Measurements from ENCODE around the gene STON1. TPM values are rescaled to one million over a fixed set of nuclear protein-coding genes. Genes with fewer than 3 reads are reported as not detected.

STON1 gene
- total and polyA plus RNA-seq, 2 of the 4 experiments (the other 2 are of a cell fraction): 4.0 to 5.7 TPM

DNA sequence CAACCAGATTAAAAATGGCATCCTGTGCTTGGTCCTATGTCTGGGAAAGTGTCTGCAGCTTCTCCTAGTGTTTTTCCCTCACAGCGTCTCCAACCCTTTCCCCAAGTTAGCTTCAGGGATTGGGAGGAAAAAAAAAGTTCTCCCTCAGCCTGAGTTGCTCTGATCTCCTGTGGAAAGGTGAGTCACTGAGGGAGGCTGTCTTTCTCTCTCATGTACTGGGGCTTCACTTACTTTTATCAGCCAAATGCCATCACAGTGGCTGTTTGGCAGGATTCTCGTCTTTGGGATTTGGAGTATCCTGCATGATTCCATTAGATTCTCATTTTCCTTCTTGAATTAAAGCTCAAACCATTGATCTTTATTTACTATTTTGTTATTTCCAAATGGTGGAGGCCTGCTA lies 105.8 kb downstream of the STON1 start:
- H4K91ac ChIP-seq (ENCODE audit: insufficient read depth, low read depth, low read length): no peak overlapping the region
- no peaks in the 10 kb centered on the region for H3K9me3 ChIP-seq (ENCODE audit: control insufficient read depth, insufficient read depth, low read length)
- no peak overlapping the region for H2AFZ ChIP-seq (replicated peaks; ENCODE audit: low read length, poor library complexity)
- H2BK120ac ChIP-seq (ENCODE audit: low read depth, low read length): no peak overlapping the region
- H2BK20ac ChIP-seq (ENCODE audit: low read depth, low read length): no peak overlapping the region
- no peaks in the 10 kb centered on the region for H3K36me3 ChIP-seq (ENCODE audit: control insufficient read depth, insufficient read depth, low read length)
- H2BK5ac ChIP-seq (ENCODE audit: low read depth, low read length, poor library complexity, severe bottlenecking): no peak overlapping the region
- H3K14ac ChIP-seq (replicated peaks; ENCODE audit: low read depth, low read length): no peak overlapping the region
- H3K18ac ChIP-seq (ENCODE audit: low read depth, low read length): no peak overlapping the region
- in situ Hi-C loops (cut with MboI; ENCODE audit: low sequenced_read_pairs): no loop called here
- H4K20me1 ChIP-seq (ENCODE audit: insufficient read depth, low read length): no peaks in the 10 kb centered on the region
- BruUV-seq (replicated peaks): no TSS peak
- H2AK5ac ChIP-seq (ENCODE audit: low read depth, low read length): no peak overlapping the region
- no peak overlapping the region for H2BK15ac ChIP-seq (ENCODE audit: low read depth, low read length)
- DNase-seq: no peak
- no peak for TF ChIP-seq POLR2A (IDR thresholded peaks at IDR 0.05; ENCODE audit: low read depth, low read length)
- no peak for TF ChIP-seq CTCF (conservative IDR thresholded peaks at IDR 0.05; ENCODE audit: low read depth, low read length)
- TF ChIP-seq, protein P1, sequence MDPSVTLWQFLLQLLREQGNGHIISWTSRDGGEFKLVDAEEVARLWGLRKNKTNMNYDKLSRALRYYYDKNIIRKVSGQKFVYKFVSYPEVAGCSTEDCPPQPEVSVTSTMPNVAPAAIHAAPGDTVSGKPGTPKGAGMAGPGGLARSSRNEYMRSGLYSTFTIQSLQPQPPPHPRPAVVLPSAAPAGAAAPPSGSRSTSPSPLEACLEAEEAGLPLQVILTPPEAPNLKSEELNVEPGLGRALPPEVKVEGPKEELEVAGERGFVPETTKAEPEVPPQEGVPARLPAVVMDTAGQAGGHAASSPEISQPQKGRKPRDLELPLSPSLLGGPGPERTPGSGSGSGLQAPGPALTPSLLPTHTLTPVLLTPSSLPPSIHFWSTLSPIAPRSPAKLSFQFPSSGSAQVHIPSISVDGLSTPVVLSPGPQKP (IDR thresholded peaks at IDR 0.05; ENCODE audit: borderline replicate concordance, low read depth, low read length): no peak
- TF ChIP-seq MXI1 (IDR thresholded peaks at IDR 0.05; ENCODE audit: borderline replicate concordance, low read depth, low read length): no peak
- TF ChIP-seq BHLHE40 (IDR thresholded peaks at IDR 0.05; ENCODE audit: low read depth, low read length): no peak
- TF ChIP-seq NFE2L2 (IDR thresholded peaks at IDR 0.05; ENCODE audit: low read depth, low read length): no peak
- no peak for TF ChIP-seq CHD1 (IDR thresholded peaks at IDR 0.05; ENCODE audit: low read depth, low read length)
- no peak for TF ChIP-seq FOS (IDR thresholded peaks at IDR 0.05; ENCODE audit: low read depth, low read length)
- TF ChIP-seq CEBPB (IDR thresholded peaks at IDR 0.05; ENCODE audit: low read depth, low read length): no peak
- no peak for TF ChIP-seq RCOR1 (IDR thresholded peaks at IDR 0.05; ENCODE audit: insufficient replicate concordance, low read length)
- no peak overlapping the region for H3K4me2 ChIP-seq (ENCODE audit: low read depth, low read length)
- POLR2A ChIA-PET (ENCODE audit: unreplicated experiment): no interaction called here
- H3K4ac ChIP-seq (ENCODE audit: low read depth, low read length): no peak overlapping the region
- no peak overlapping the region for H3K23ac ChIP-seq (ENCODE audit: low read depth, low read length)
- H4K8ac ChIP-seq (ENCODE audit: low read depth in 2 of 2, low read length in 2 of 2): no peak overlapping the region
- no peak overlapping the region for H3K27ac ChIP-seq (ENCODE audit: insufficient read depth, low read length)
- no peaks in the 10 kb centered on the region for H3K4me1 ChIP-seq (ENCODE audit: control insufficient read depth, insufficient read depth, low read length)
- H3K4me3 ChIP-seq (ENCODE audit: insufficient read depth, low read depth, low read length): no peak overlapping the region
- no peak overlapping the region for H4K5ac ChIP-seq (ENCODE audit: low read depth, low read length)
- no peak for ATAC-seq (ENCODE audit: low read depth)
- no peak overlapping the region for H2AK9ac ChIP-seq (replicated peaks; ENCODE audit: low read depth, low read length, poor library complexity)
- no peaks in the 10 kb centered on the region for H3K79me1 ChIP-seq (ENCODE audit: low read depth in 1 of 2, low read length in 2 of 2)
- H3K27me3 ChIP-seq (ENCODE audit: control insufficient read depth, insufficient read depth, low read length): no peaks in the 10 kb centered on the region
- H3K56ac ChIP-seq (ENCODE audit: extremely low read depth, insufficient read depth, low read length): no peak overlapping the region
- CTCF ChIA-PET: no interaction called here
- WGBS, 2 experiments (ENCODE audit: extremely low coverage in 2 of 2, insufficient read length in 1 of 2): no CpG with 5 or more reads among the region's 2 CpGs
- H3K9ac ChIP-seq (ENCODE audit: low read depth, low read length): no peak overlapping the region
- H3K9me1 ChIP-seq (ENCODE audit: insufficient read depth, low read length): no peaks in the 10 kb centered on the region
- intact Hi-C loops (cut with micrococcal nuclease): no loop called here
- dilution Hi-C loops (cut with HindIII; ENCODE audit: low sequenced_read_pairs, unreplicated experiment): no loop called here
